K562 (cell line): Measurements from ENCODE around the gene RFX3. TPM values are rescaled to one million over a fixed set of nuclear protein-coding genes. Genes with fewer than 3 reads are reported as not detected.

ENCODE experiments used
- ATAC-seq: fragments of 200-7000 bp; cut with Tn5 transposase; 3 replicates; pipeline ENCODE4 v1.9.1; 2020; ENCODE audit warnings: moderate library complexity
- BruUV-seq: library from RNA; stranded (reverse); fragments of 400-500 nt; replicated peaks from 2 replicates; lab custom pipeline; 2021; lab: Mats Ljungman, UMichigan
- CTCF ChIA-PET: fragments of 300-600 bp; formaldehyde crosslinking; extraction: SDS; loops from one replicate; lab custom pipeline; 2021; ENCODE audit warnings: low intra/inter-chr PET ratio; lab: Yijun Ruan, JAX
- POLR2A ChIA-PET: fragments of 300-600, 350-650 bp; sonication (Branson Sonifier 250); formaldehyde crosslinking; extraction: SDS; loops from one replicate; lab custom pipeline; 2021; ENCODE audit warnings: antibody characterized with exemption, inconsistent platforms; lab: Yijun Ruan, JAX
- DNase-seq, 4 experiments: peaks; one replicate each; pipeline versions ENCODE4 v3.0.0 to v3.0.0-alpha.2; 2011 to 2018; ENCODE audit warnings: low spot score in 3 of 4, mixed read lengths in 3 of 4; ENCODE audit errors: extremely low read depth in 1 of 4
- FAIRE-seq: peaks from 2 replicates; lab custom pipeline; 2011; peaks lifted over from hg19 to GRCh38; lab: Jason Lieb, UNC
- H2AFZ ChIP-seq: 2 replicates; pipeline ENCODE4 v1.6.0; 2011; ENCODE audit warnings: low read depth, low read length, control low read depth, inconsistent platforms
- H3K27ac ChIP-seq: fragments of 200-600 bp; 3 replicates; pipeline ENCODE4 v1.8.0; 2011; ENCODE audit warnings: low read depth, mild to moderate bottlenecking, control low read depth, inconsistent platforms, low read length, moderate library complexity, mixed read lengths; ENCODE audit errors: extremely low read depth
- H3K27me3 ChIP-seq, 2 experiments: fragments of 300-600 bp in 1 of 2; 2 replicates in 1 of 2; 3 replicates in 1 of 2; pipeline versions ENCODE4 v1.6.0 to v1.8.0; 2011; ENCODE audit warnings: inconsistent platforms in 2 of 2, low read length in 2 of 2, mild to moderate bottlenecking in 1 of 2, mixed read lengths in 1 of 2, moderate library complexity in 1 of 2; ENCODE audit not compliant: control insufficient read depth in 2 of 2, insufficient read depth in 2 of 2
- H3K36me3 ChIP-seq: fragments of 300-600 bp; 3 replicates; pipeline ENCODE4 v1.8.0; 2011; ENCODE audit warnings: mild to moderate bottlenecking, low read length, inconsistent platforms; ENCODE audit not compliant: control insufficient read depth, insufficient read depth
- H3K4me1 ChIP-seq, 2 experiments: fragments of 200-600 bp in 1 of 2; replicated peaks in 1 of 2; 2 replicates in 1 of 2; 3 replicates in 1 of 2; pipeline versions ENCODE4 v1.5.1 to v1.8.0; 2011; ENCODE audit warnings: inconsistent platforms in 2 of 2, low read length in 2 of 2, mild to moderate bottlenecking in 1 of 2, mixed read lengths in 1 of 2, moderate library complexity in 1 of 2; ENCODE audit not compliant: control insufficient read depth in 2 of 2, insufficient read depth in 2 of 2
- H3K4me2 ChIP-seq: 2 replicates; pipeline ENCODE4 v1.6.1; 2011; ENCODE audit warnings: low read length, control low read depth, inconsistent platforms, mixed read lengths; ENCODE audit not compliant: insufficient read depth
- H3K4me3 ChIP-seq: fragments of 200-600 bp; sonication (generic), shearing (Covaris generic); 2 replicates; pipeline ENCODE4 v1.5.1; 2016; ENCODE audit warnings: control low read depth, inconsistent platforms
- H3K79me2 ChIP-seq: fragments of 200-600 bp; 3 replicates; pipeline ENCODE4 v1.8.0; 2011; ENCODE audit warnings: low read length, inconsistent platforms; ENCODE audit not compliant: control insufficient read depth, insufficient read depth
- H3K9ac ChIP-seq, 2 experiments: 2 replicates each; pipeline versions ENCODE4 v1.6.0 to v1.6.1; 2011; ENCODE audit warnings: low read depth in 2 of 2, low read length in 2 of 2, control low read depth in 1 of 2, inconsistent platforms in 1 of 2, mild to moderate bottlenecking in 1 of 2, mixed read lengths in 1 of 2; ENCODE audit not compliant: insufficient read depth in 1 of 2
- H3K9me1 ChIP-seq: one replicate; pipeline ENCODE4 v1.6.0; 2011; ENCODE audit warnings: inconsistent platforms, mild to moderate bottlenecking, low read length, moderate library complexity; ENCODE audit not compliant: control insufficient read depth, insufficient read depth
- H3K9me3 ChIP-seq: replicated peaks from 2 replicates; pipeline ENCODE4 v1.5.1; 2011; ENCODE audit warnings: low read depth, low read length, inconsistent platforms; ENCODE audit not compliant: control insufficient read depth, insufficient read depth
- H4K20me1 ChIP-seq: replicated peaks from 2 replicates; pipeline ENCODE4 v1.6.1; 2011; ENCODE audit warnings: low read length, inconsistent platforms, mixed read lengths; ENCODE audit not compliant: control insufficient read depth, insufficient read depth
- ATF7 ChIP-seq: fragments of 450-650 bp; IDR thresholded peaks from 2 replicates; pipeline ENCODE4 v1.7.1; 2014; ENCODE audit warnings: mild to moderate bottlenecking, moderate library complexity
- BRF2 ChIP-seq: IDR thresholded peaks from 3 replicates; pipeline ENCODE4 v1.6.1; 2011; ENCODE audit warnings: borderline replicate concordance, mild to moderate bottlenecking; ENCODE audit not compliant: insufficient read length, insufficient read depth
- CHD4 ChIP-seq: fragments of 200-600 bp; sonication (generic); IDR thresholded peaks from 3 replicates; pipeline ENCODE4 v1.6.1; 2012; ENCODE audit warnings: low read depth, mild to moderate bottlenecking, mixed read lengths, low read length, inconsistent platforms; ENCODE audit not compliant: insufficient read depth, insufficient replicate concordance, poor library complexity, severe bottlenecking
- HEY1 ChIP-seq: fragments of 250-450 bp; sonication (Bioruptor Pico); IDR thresholded peaks from 2 replicates; pipeline ENCODE4 v1.5.0; 2020; ENCODE audit warnings: mild to moderate bottlenecking, moderate library complexity, borderline replicate concordance
- HMGN3 ChIP-seq: IDR thresholded peaks from 2 replicates; pipeline ENCODE4 v1.6.1; 2011; ENCODE audit warnings: borderline replicate concordance, low read depth, mild to moderate bottlenecking, mixed read lengths, low read length; ENCODE audit not compliant: insufficient read length; ENCODE audit errors: extremely low read depth
- L3MBTL2 ChIP-seq: fragments of 450-650 bp; IDR thresholded peaks from 2 replicates; pipeline ENCODE4 v1.6.1; 2016; ENCODE audit warnings: mild to moderate bottlenecking, moderate library complexity
- MEF2A ChIP-seq: IDR thresholded peaks from 2 replicates; pipeline ENCODE4 v1.6.1; 2011; ENCODE audit warnings: low read depth, mild to moderate bottlenecking, low read length, moderate library complexity; ENCODE audit not compliant: control insufficient read depth
- RNF219 ChIP-seq: fragments of 250-450 bp; sonication (Bioruptor Pico); IDR thresholded peaks from 2 replicates; pipeline ENCODE4 v1.5.0; 2022; ENCODE audit warnings: mild to moderate bottlenecking
- ZNF75A ChIP-seq: fragments of 450-650 bp; formaldehyde crosslinking; IDR thresholded peaks from 2 replicates; pipeline ENCODE4 v1.4.0; 2020; ENCODE audit warnings: mild to moderate bottlenecking
- WGBS: fragments of 100-300 bp; shearing (Covaris generic); methylation state at CpG from one replicate; pipeline ENCODE4 v1.1.6; 2016; ENCODE audit warnings: low coverage, mixed read lengths; ENCODE audit not compliant: insufficient coverage; ENCODE audit errors: missing lambda C conversion rate; 5-methylcytosine and 5-hydroxymethylcytosine counted together
- in situ Hi-C: fragments of 300-500 bp; cut with MboI; formaldehyde crosslinking; loops from 4 replicates; pipeline ENCODE4 v1.15.0; 2018; ENCODE audit warnings: inconsistent platforms, mixed read lengths
- intact Hi-C: fragments of 100-400 bp; cut with micrococcal nuclease; formaldehyde crosslinking; loops from 2 replicates; pipeline ENCODE4 v1.14.2; 2022
- polyA plus RNA-seq, 8 experiments: library from polyadenylated mRNA; depleted of rRNA in 4 of 8; stranded (reverse) in 5 of 8; unstranded in 3 of 8; fragments of >200 nt; fragmentation: Nextera tagmentation in 2 of 8; fragmentation: Illumina TruSeq in 1 of 8; extraction: Ambion mirVana in 2 of 8; extraction: Trizol in 1 of 8; gene quantifications; 2 replicates each; pipeline versions ENCODE4 v1.2.1 to v1.2.3, GENCODE V29; 2011 to 2014; ENCODE audit warnings: inconsistent platforms in 1 of 8, missing spikeins in 1 of 8
- total RNA-seq, 7 experiments: library from RNA; depleted of rRNA in 6 of 7; stranded (reverse); fragments of >200 nt in 6 of 7; fragmentation: Illumina TruSeq in 2 of 7; extraction: Trizol in 2 of 7; gene quantifications; 2 replicates each; pipeline versions ENCODE4 v1.2.1 to v1.2.3, GENCODE V29; 2011 to 2021; ENCODE audit warnings: low replicate concordance in 1 of 7

Gene RFX3
- total and polyA plus RNA-seq, 9 of the 15 experiments (the other 6 are each of a cell fraction or from before 2014, with no cell fraction given) = 0.86 to 4.9 (median 2.0) TPM

- ChIA-PET POLR2A (interaction anchor here (0.8 kb wide), 1 partner anchor 13 kb away, joined by 3 read pairs; no protein-coding TSS in a partner anchor), CTCF (no interaction called here)
- 27% methylated on average over 1 of the region's 1 CpG for WGBS
- Histone ChIP-seq H3K4me1 (no peaks in the 10 kb centered on the region), H3K9ac (no peak overlapping the region), H3K9me1 (no peaks in the 10 kb centered on the region), H3K4me2 (no peak overlapping the region), H2AFZ (no peak overlapping the region), H3K27me3 (no peaks in the 10 kb centered on the region), H3K36me3 (no peaks in the 10 kb centered on the region), H4K20me1 (no peaks in the 10 kb centered on the region), H3K4me3 (no peak overlapping the region), H3K9me3 (no peaks in the 10 kb centered on the region), H3K27ac (no peak overlapping the region), H3K79me2 (no peaks in the 10 kb centered on the region)
- ATAC-seq (no peak), DNase-seq (no peak), FAIRE-seq (no peak)
- TF ChIP-seq MEF2A = no peak
- no peak for TF ChIP-seq HMGN3
- TF ChIP-seq ATF7 = no peak
- TF ChIP-seq L3MBTL2 = no peak
- no peak for TF ChIP-seq HEY1 (CRISPR knock-in tag)
- no peak for TF ChIP-seq CHD4
- no peak for TF ChIP-seq RNF219
- TF ChIP-seq ZNF75A (CRISPR knock-in tag) = no peak
- TF ChIP-seq BRF2 = no peak
- intact Hi-C loops (no loop called here), in situ Hi-C loops (no loop called here)
- no TSS peak for BruUV-seq
These were observed 78.0 kb downstream of the RFX3 start for GRCh38 chr9:3447788-3448187.
